Testis (tissue), 3 donors: ENCODE data around the gene EPB41. TPM values are rescaled to one million over a fixed set of nuclear protein-coding genes. Genes with fewer than 3 reads are reported as not detected.

Source experiments
- DNase-seq: peaks from one replicate; pipeline ENCODE4 v3.0.0-alpha.2; 2019
- H3K27ac ChIP-seq, 2 donors: fragments of 200-600 bp; sonication (generic); one replicate each; pipeline ENCODE4 v1.5.1; 2019
- H3K27me3 ChIP-seq: fragments of 200-600 bp; sonication (generic); one replicate; pipeline ENCODE4 v1.5.1; 2019
- H3K36me3 ChIP-seq: fragments of 200-600 bp; sonication (generic); one replicate; pipeline ENCODE4 v1.5.1; 2017; ENCODE audit warnings: low read depth; ENCODE audit errors: missing control alignments
- H3K4me1 ChIP-seq: fragments of 200-600 bp; sonication (generic); one replicate; pipeline ENCODE4 v1.5.1; 2019
- H3K4me3 ChIP-seq, 2 donors: fragments of 200-600 bp; sonication (generic); one replicate each; pipeline ENCODE4 v1.5.1; 2017 to 2019
- H3K9me3 ChIP-seq: fragments of 200-600 bp; sonication (generic); one replicate; pipeline ENCODE4 v1.5.1; 2017
- CTCF ChIP-seq, 3 experiments: fragments of 450-650 bp in 2 of 3; fragments of 200-600 bp in 1 of 3; sonication (generic) in 1 of 3; IDR thresholded peaks; one replicate each; pipeline ENCODE4 v1.5.1; 2016 to 2019; ENCODE audit warnings: antibody characterized with exemption in 3 of 3, mild to moderate bottlenecking in 2 of 3, moderate library complexity in 1 of 3
- POLR2A ChIP-seq: fragments of 450-650 bp; IDR thresholded peaks from one replicate; pipeline ENCODE4 v1.6.1; 2017; ENCODE audit warnings: antibody characterized with exemption, mild to moderate bottlenecking, moderate library complexity
- WGBS, 2 donors: methylation state at CpG; one replicate each; pipeline ENCODE4 v1.1.5; 2018; 5-methylcytosine and 5-hydroxymethylcytosine counted together
- intact Hi-C: fragments of 100-400 bp; cut with DNase I; formaldehyde crosslinking; loops from one replicate; pipeline ENCODE4 v1.15.1; 2023; ENCODE audit warnings: low total_unique reads
- polyA plus RNA-seq: library from polyadenylated mRNA; stranded (reverse); fragments of 350-450 nt; fragmentation: Illumina TruSeq; extraction: RNeasy Lipid Tissue Mini Kit (QIAGEN cat#74804); gene quantifications from one replicate; pipeline ENCODE4 v1.2.3, GENCODE V29; 2014; ENCODE audit warnings: low read depth, low replicate concordance; ENCODE audit not compliant: insufficient read depth
- total RNA-seq, 2 donors: library from RNA; depleted of rRNA; stranded (reverse); fragments of >200 nt; gene quantifications; one replicate each; pipeline ENCODE4 v1.2.3, GENCODE V29; 2016

The EPB41 gene
- total and polyA plus RNA-seq, 3 donors from 2014 or later: 23.5 to 66.5 (median 46.6) TPM

- no peak overlapping the region for H3K4me3 ChIP-seq
- H3K27ac ChIP-seq: no peak overlapping the region
- no peaks in the 10 kb centered on the region for H3K9me3 ChIP-seq
- DNase-seq: no peak
- no peaks in the 10 kb centered on the region for H3K27me3 ChIP-seq
- intact Hi-C loops: no loop called here
- TF ChIP-seq CTCF (IDR thresholded peaks at IDR 0.05) (no peak), POLR2A (no peak)
- no peaks in the 10 kb centered on the region for H3K4me1 ChIP-seq
- WGBS, 2 donors: 77 to 81% methylated on average over 3 of the region's 3 CpGs
- no peaks in the 10 kb centered on the region for H3K36me3 ChIP-seq
Observed at GRCh38 chr1:29081201-29081600, 166.8 kb downstream of the EPB41 start.

GRCh38 chr1:29082519-29082918 is 168.2 kb downstream of the EPB41 start:
- no peaks in the 10 kb centered on the region for H3K27me3 ChIP-seq
- WGBS, 2 donors: 89 to 92% methylated on average over 3 of the region's 3 CpGs
- H3K9me3 ChIP-seq: no peaks in the 10 kb centered on the region
- TF ChIP-seq CTCF (IDR thresholded peaks at IDR 0.05) (no peak), POLR2A (no peak)
- intact Hi-C loops: no loop called here
- H3K4me1 ChIP-seq: no peaks in the 10 kb centered on the region
- H3K4me3 ChIP-seq: no peak overlapping the region
- DNase-seq: no peak
- no peaks in the 10 kb centered on the region for H3K36me3 ChIP-seq
- no peak overlapping the region for H3K27ac ChIP-seq

GRCh38 chr1:29083317-29084195 is 169.2 kb downstream of the EPB41 start:
- intact Hi-C loops: no loop called here
- DNase-seq: no peak
- Histone ChIP-seq H3K4me1 (no peaks in the 10 kb centered on the region), H3K36me3 (no peaks in the 10 kb centered on the region), H3K4me3 (no peak overlapping the region), H3K9me3 (no peaks in the 10 kb centered on the region), H3K27me3 (no peaks in the 10 kb centered on the region), H3K27ac (no peak overlapping the region)
- TF ChIP-seq CTCF (IDR thresholded peaks at IDR 0.05) (no peak), POLR2A (no peak)
- 71% methylated on average over 3 of the region's 3 CpGs for WGBS, 2 donors

- intact Hi-C loops: no loop called here
- 79 to 92% methylated on average over 2 of the region's 2 CpGs for WGBS, 2 donors
- no peak for DNase-seq
- H3K4me1 ChIP-seq: no peaks in the 10 kb centered on the region
- no peak overlapping the region for H3K27ac ChIP-seq
- H3K9me3 ChIP-seq: no peaks in the 10 kb centered on the region
- TF ChIP-seq CTCF (IDR thresholded peaks at IDR 0.05) (no peak), POLR2A (no peak)
- H3K27me3 ChIP-seq: no peaks in the 10 kb centered on the region
- H3K36me3 ChIP-seq: no peaks in the 10 kb centered on the region
- no peak overlapping the region for H3K4me3 ChIP-seq
Observed at GRCh38 chr1:29084196-29084521, 169.8 kb downstream of the EPB41 start.
